Cardiac muscle cell (in vitro differentiated cells and primary cell): ENCODE measurements around the gene EWSR1. TPM values are rescaled to one million over a fixed set of nuclear protein-coding genes. Genes with fewer than 3 reads are reported as not detected.
A peak's percentile ranks its signal among the peaks of the same experiment; 100 is the strongest.

Experiments used
- DNase-seq, 2 donors: peaks; one replicate each; pipeline versions ENCODE4 v3.0.0 to v3.0.0-alpha.2; 2010 to 2017; ENCODE audit warnings: low read depth in 1 of 2, low spot score in 1 of 2
- H3K27ac ChIP-seq: fragments of 200-600 bp; sonication (generic); 2 replicates; pipeline ENCODE4 v1.5.1; 2016
- H3K27me3 ChIP-seq: fragments of 200-600 bp; sonication (generic); 2 replicates; pipeline ENCODE4 v1.6.0; 2016; ENCODE audit warnings: control low read depth
- H3K36me3 ChIP-seq: fragments of 200-600 bp; sonication (generic); 2 replicates; pipeline ENCODE4 v1.5.1; 2016; ENCODE audit warnings: control low read depth
- H3K4me1 ChIP-seq: fragments of 200-600 bp; sonication (generic); 2 replicates; pipeline ENCODE4 v1.8.1; 2017; ENCODE audit warnings: low read depth, mild to moderate bottlenecking, mixed run types
- H3K4me3 ChIP-seq: fragments of 200-600 bp; sonication (generic); 2 replicates; pipeline ENCODE4 v1.5.1; 2016; ENCODE audit warnings: mild to moderate bottlenecking
- H3K9me3 ChIP-seq: fragments of 200-600 bp; sonication (generic); 2 replicates; pipeline ENCODE4 v1.5.1; 2017; ENCODE audit warnings: low read depth, mild to moderate bottlenecking, control low read depth
- CTCF ChIP-seq: IDR thresholded peaks from 2 replicates; pipeline ENCODE4 v1.5.1; 2012; ENCODE audit warnings: low read depth, mild to moderate bottlenecking, low read length
- polyA plus RNA-seq: library from polyadenylated mRNA; unstranded; fragments of >200 nt; fragmentation: Nextera tagmentation; extraction: Ambion mirVana; gene quantifications from 2 replicates; pipeline ENCODE4 v1.2.1, GENCODE V29; 2016
- total RNA-seq: library from RNA; depleted of rRNA; stranded (reverse); fragments of >200 nt; gene quantifications from 2 replicates; pipeline ENCODE4 v1.2.3, GENCODE V29; 2016

Gene EWSR1
- total and polyA plus RNA-seq, 2 experiments from 2014 or later: 266 to 349 TPM

GRCh38 chr22:29224859-29225410 is 43.1 kb upstream of the EWSR1 start:
- H3K9me3 ChIP-seq: no peaks in the 10 kb centered on the region
- no peak overlapping the region for H3K4me3 ChIP-seq
- H3K4me1 ChIP-seq: no peaks in the 10 kb centered on the region
- TF ChIP-seq CTCF: no peak
- DNase-seq: no peak
- H3K27ac ChIP-seq: no peak overlapping the region
- H3K36me3 ChIP-seq: no peaks in the 10 kb centered on the region
- H3K27me3 ChIP-seq: no peaks in the 10 kb centered on the region

GRCh38 chr22:29225422-29226090 is 42.5 kb upstream of the EWSR1 start:
- no peaks in the 10 kb centered on the region for H3K27me3 ChIP-seq
- no peaks in the 10 kb centered on the region for H3K4me1 ChIP-seq
- no peak overlapping the region for H3K27ac ChIP-seq
- H3K9me3 ChIP-seq: no peaks in the 10 kb centered on the region
- DNase-seq: peak in 1 of 2 donors; percentile 23
- no peaks in the 10 kb centered on the region for H3K36me3 ChIP-seq
- no peak overlapping the region for H3K4me3 ChIP-seq
- no peak for TF ChIP-seq CTCF

GRCh38 chr22:29226351-29226981 is 41.6 kb upstream of the EWSR1 start:
- H3K9me3 ChIP-seq: no peaks in the 10 kb centered on the region
- H3K36me3 ChIP-seq: no peaks in the 10 kb centered on the region
- no peak for DNase-seq
- H3K4me1 ChIP-seq: no peaks in the 10 kb centered on the region
- H3K4me3 ChIP-seq: no peak overlapping the region
- no peaks in the 10 kb centered on the region for H3K27me3 ChIP-seq
- no peak for TF ChIP-seq CTCF
- H3K27ac ChIP-seq: no peak overlapping the region

GRCh38 chr22:29230972-29231875 is 36.8 kb upstream of the EWSR1 start:
- DNase-seq: no peak
- Histone ChIP-seq H3K27me3 (no peaks in the 10 kb centered on the region), H3K4me1 (no peaks in the 10 kb centered on the region), H3K4me3 (no peak overlapping the region), H3K27ac (no peak overlapping the region), H3K9me3 (no peaks in the 10 kb centered on the region), H3K36me3 (no peaks in the 10 kb centered on the region)
- no peak for TF ChIP-seq CTCF
